Renal pelvis (tissue), 4 donors: Measurements from ENCODE around the gene KRTAP22-2. TPM values are rescaled to one million over a fixed set of nuclear protein-coding genes. Genes with fewer than 3 reads are reported as not detected.

ENCODE experiments used
- DNase-seq: peaks from one replicate; pipeline ENCODE4 v3.0.0-alpha.2; 2013
- polyA plus RNA-seq, 3 donors: library from polyadenylated mRNA; unstranded; fragments of 120-200 nt; gene quantifications; one replicate each; pipeline ENCODE4 v1.2.1, GENCODE V29; 2013; ENCODE audit not compliant: insufficient read length in 3 of 3

The KRTAP22-2 gene
- polyA plus RNA-seq, 3 donors: not detected

DNA sequence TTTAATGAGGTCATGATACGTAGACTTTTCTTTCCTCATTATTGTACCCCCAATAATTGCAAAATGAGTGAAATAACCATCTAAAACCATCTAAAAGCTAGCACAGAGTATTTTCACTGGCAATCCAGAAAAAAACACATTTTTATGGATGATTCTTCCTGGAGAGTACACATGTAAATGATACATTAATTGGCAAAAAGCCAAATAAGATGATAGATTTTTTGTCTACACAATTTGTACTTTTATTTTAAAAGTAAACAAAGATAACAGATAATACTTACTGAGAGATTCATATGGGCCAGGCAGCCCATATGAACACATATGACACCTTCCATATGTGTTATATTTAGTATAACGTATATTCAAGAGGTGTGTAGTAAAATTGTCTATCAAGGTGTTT lies 26.6 kb downstream of the KRTAP22-2 start:
- DNase-seq: no peak

DNA sequence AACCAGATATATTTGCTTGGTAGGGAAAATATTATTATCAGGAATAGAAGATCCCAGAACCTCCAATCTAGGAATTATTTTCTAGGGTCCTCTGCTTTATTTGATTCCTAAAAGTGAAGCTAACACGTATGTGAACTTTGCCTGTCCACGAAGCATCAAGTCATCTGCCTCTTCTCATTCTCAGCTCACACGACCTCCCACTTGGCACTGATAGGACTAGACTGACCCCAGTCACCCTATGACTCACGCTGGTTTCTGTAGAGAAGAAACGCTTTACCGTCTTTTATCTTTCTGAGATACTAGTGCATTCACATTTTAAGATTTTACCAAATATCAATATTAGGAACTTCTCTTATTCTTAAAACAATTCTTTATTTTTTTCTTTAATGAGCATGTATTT lies 27.1 kb downstream of the KRTAP22-2 start:
- DNase-seq: no peak

- DNase-seq: no peak
Measured at GRCh38 chr21:30561957-30562356, 28.2 kb downstream of the KRTAP22-2 start.

DNA sequence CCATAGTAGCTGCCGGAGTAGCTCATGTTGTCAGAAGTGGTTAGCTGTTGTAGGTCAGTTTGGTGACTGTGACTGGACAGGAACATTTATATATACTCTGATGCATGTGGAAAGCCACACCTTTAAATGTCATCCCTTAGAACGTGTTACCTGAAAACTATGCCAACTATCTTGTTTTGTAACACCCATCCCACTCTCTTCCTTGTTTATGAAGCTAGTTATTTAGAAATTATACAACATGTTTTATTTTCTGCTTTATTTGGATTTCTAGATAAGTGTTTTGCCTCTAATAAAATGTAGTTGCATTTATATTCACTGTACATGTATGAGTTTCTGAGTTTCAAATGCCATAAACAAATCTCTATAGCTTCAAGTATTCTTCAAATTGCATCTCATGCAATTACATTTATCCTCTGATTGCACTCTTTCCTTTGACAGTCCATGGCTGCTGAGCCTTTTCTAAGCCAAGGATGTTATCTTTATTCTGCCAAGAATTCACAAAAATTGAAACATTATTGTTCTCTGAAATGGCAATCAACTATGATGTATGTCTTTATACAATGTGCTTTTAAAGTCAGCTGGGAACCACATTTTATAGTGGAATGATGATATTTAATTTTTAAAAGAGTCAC lies 28.8 kb downstream of the KRTAP22-2 start, which contains the start of gene KRTAP19-7:
KRTAP19-7 (minus strand) TSS at position 51 of the 632 bp plus-strand sequence; CDS start at position 26, 25 bp downstream.
- no peak for DNase-seq

GRCh38 chr21:30555095-30555494 lies 35.1 kb downstream of the KRTAP22-2 start:
- DNase-seq: no peak

GRCh38 chr21:30552782-30553181 lies 37.4 kb downstream of the KRTAP22-2 start:
- DNase-seq: no peak

- DNase-seq: no peak
Measured at GRCh38 chr21:30541764-30542163, 48.4 kb downstream of the KRTAP22-2 start, which contains the start of gene KRTAP19-6. KRTAP19-6 (minus strand) TSS chr21:30541864; CDS start chr21:30541833, 31 bp downstream.

Other genes starting within 250 kb of the KRTAP22-2 start
- not detected for gene KRTAP23-1, start 241.8 kb downstream of the KRTAP22-2 start, polyA plus RNA-seq
- gene KRTAP13-2, start 218.1 kb downstream of the KRTAP22-2 start, polyA plus RNA-seq: not detected
- gene KRTAP13-1, start 194.4 kb downstream of the KRTAP22-2 start, polyA plus RNA-seq: not detected
- gene KRTAP13-3, start 164.5 kb downstream of the KRTAP22-2 start, polyA plus RNA-seq: not detected
- gene KRTAP13-4, start 160.2 kb downstream of the KRTAP22-2 start, polyA plus RNA-seq: not detected
- gene KRTAP15-1, start 150.1 kb downstream of the KRTAP22-2 start, polyA plus RNA-seq: not detected
- gene KRTAP19-1, start 110.0 kb downstream of the KRTAP22-2 start, polyA plus RNA-seq: not detected
- gene KRTAP19-2, start 103.0 kb downstream of the KRTAP22-2 start, polyA plus RNA-seq: not detected
- gene KRTAP19-3, start 98.4 kb downstream of the KRTAP22-2 start, polyA plus RNA-seq: not detected
- not detected for gene KRTAP19-4, start 93.2 kb downstream of the KRTAP22-2 start, polyA plus RNA-seq
- not detected for gene KRTAP19-5, start 88.3 kb downstream of the KRTAP22-2 start, polyA plus RNA-seq
- gene KRTAP19-6, start 48.5 kb downstream of the KRTAP22-2 start, polyA plus RNA-seq: not detected
- gene KRTAP19-7, start 29.1 kb downstream of the KRTAP22-2 start, polyA plus RNA-seq: not detected
- gene KRTAP6-3, start 2.0 kb upstream of the KRTAP22-2 start, polyA plus RNA-seq: not detected
- not detected for gene KRTAP6-2, start 8.5 kb upstream of the KRTAP22-2 start, polyA plus RNA-seq
- gene KRTAP22-1, start 10.7 kb upstream of the KRTAP22-2 start, polyA plus RNA-seq: not detected
- not detected for gene KRTAP6-1, start 23.5 kb upstream of the KRTAP22-2 start, polyA plus RNA-seq
- gene KRTAP20-1, start 26.0 kb upstream of the KRTAP22-2 start, polyA plus RNA-seq: not detected
- gene KRTAP20-4, start 30.2 kb upstream of the KRTAP22-2 start, polyA plus RNA-seq: not detected
- not detected for gene KRTAP20-2, start 44.8 kb upstream of the KRTAP22-2 start, polyA plus RNA-seq
- gene KRTAP20-3, start 52.5 kb upstream of the KRTAP22-2 start, polyA plus RNA-seq: not detected
- not detected for gene KRTAP21-3, start 128.4 kb upstream of the KRTAP22-2 start, polyA plus RNA-seq
- gene KRTAP21-2, start 156.9 kb upstream of the KRTAP22-2 start, polyA plus RNA-seq: not detected
- not detected for gene KRTAP21-1, start 165.0 kb upstream of the KRTAP22-2 start, polyA plus RNA-seq
- gene KRTAP8-1, start 222.9 kb upstream of the KRTAP22-2 start, polyA plus RNA-seq: not detected
- gene KRTAP7-1, start 239.4 kb upstream of the KRTAP22-2 start, polyA plus RNA-seq: not detected